GM18907 (cell line): ENCODE data around the gene EVA1C.
"Not testable (repeated sequence)": the region's sequence is repeated elsewhere in the genome, so short reads cannot be mapped to it uniquely, and the experiment has no call there.

Experiments
- ATAC-seq: cut with Tn5 transposase; IDR thresholded peaks from one replicate; pipeline ENCODE4 v1.9.1; 2021; ENCODE audit warnings: mild to moderate bottlenecking, moderate library complexity; ENCODE audit not compliant: unreplicated experiment

The EVA1C gene

DNA sequence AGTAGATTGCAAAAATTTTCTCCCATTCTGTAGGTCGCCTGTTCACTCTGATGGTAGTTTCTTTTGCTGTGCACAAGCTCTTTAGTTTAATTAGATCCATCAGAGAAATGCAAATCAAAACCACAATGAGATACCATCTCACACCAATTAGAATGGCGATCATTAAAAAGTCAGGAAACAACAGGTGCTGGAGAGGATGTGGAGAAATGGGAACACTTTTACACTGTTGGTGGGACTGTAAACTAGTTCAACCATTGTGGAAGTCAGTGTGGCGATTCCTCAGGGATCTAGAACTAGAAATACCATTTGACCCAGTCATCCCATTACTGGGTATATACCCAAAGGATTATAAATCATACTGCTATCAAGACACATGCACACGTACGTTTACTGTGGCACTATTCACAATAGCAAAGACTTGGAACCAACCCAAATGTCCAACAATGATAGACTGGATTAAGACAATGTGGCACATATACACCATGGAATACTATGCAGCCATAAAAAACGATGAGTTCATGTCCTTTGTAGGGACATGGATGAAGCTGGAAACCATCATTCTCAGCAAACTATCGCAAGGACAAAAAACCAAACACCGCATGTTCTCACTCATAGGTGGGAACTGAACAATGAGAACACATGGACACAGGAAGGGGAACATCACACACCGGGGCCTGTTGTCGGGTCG lies 21.8 kb upstream of the EVA1C start:
- ATAC-seq, result not testable (repeated sequence)

GRCh38 chr21:32391755-32392154 lies 20.8 kb upstream of the EVA1C start:
- ATAC-seq, result no peak

- ATAC-seq, result no peak
Measured at GRCh38 chr21:32392299-32392879, 20.1 kb upstream of the EVA1C start.

- ATAC-seq, result peak; percentile 92
Measured at GRCh38 chr21:32392880-32393676, 19.4 kb upstream of the EVA1C start, which contains the start of gene URB1. TSS of gene URB1 (minus strand) at chr21:32393012. CDS start at chr21:32392910, 102 bp downstream.

DNA sequence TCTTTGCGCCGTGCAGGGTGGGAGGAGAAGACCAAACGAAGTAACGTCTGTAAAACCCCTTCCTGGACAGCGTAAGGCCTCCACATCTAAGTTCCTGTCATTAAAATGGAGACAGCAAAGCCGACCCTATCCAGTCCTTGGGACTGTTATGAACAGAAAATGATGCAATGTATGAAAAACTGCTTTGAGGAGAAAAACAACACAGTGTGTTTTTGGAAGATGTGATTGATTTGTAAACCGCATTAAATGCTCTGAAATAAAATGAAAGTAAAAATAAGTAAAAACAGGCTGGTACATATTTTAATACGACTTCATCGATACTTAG lies 18.9 kb upstream of the EVA1C start:
- ATAC-seq, result no peak

DNA sequence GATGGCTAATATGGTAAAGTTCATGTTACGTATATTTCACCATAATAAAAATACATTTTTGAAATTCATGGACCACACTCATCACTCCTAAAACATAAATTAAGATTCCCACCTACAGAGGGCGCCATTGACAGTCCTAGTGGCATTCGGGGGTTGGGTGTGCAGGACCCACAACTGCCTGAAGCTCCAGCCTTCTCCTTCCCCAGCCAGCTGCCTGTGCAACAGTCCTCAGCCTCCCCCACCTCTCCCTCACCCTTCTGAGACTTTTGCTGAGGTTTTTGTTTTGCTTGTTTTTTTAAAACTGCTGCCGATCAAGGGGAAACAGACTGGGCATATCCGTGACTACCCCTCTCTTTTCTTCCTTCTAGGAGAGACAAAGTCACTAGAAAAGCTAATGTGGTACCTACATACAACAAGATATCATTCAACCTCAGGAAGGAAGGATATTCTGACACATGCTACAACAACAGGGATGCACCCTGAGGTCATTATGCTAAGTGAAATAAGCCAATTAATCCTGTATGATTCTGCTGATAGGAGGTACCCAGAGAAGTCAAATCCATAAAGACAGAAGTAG lies 9.2 kb upstream of the EVA1C start:
- ATAC-seq, result no peak

- ATAC-seq, result no peak
Measured at GRCh38 chr21:32406405-32406804, 6.1 kb upstream of the EVA1C start.

GRCh38 chr21:32410291-32410690 lies 2.2 kb upstream of the EVA1C start:
- ATAC-seq, result no peak

DNA sequence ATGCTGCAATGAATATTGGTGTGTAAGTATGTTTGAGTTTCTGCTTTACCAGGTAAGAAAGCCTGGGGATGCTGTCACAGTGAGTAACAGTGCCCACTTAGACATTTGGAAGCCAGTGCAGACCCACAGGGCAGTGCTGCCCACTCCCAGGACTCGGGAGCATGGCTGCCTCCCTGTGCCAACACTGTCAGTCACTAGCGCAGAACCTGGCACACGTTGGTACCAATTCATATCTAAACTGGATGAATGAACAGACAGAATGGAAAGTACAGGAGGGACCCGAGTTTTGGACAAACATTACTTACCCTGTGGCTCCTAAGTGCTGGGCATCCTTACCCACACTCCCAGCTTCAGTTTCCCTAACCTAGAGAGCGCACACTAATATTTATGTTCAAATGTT lies 1.6 kb upstream of the EVA1C start:
- no peak for ATAC-seq

- no peak for ATAC-seq
Measured at GRCh38 chr21:32411350-32412161, 950 bp upstream of the EVA1C start.

DNA sequence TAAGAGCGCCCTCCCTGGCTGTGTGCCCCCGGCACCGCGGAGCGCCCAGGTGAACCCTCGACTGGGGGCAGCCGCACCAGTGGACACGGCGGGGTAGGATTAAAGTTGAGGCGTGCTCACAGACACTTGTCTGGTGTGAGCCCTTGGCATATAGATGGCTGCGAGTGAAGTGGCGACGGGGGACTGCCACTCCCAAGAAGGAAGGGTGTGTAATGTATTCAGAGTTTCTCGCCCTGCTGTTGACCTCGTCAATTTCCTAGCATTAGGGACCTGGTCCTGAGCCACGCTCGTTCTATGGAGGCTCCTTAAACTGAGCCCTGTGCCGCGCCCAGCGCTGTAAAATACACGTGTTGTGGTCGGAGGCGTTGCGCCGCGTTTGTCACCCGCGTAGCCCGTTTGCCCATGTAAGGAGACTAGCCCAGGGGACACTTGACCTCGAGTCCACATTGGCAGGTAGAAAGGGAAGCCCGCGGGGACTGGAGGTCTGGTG lies 554 bp downstream of the EVA1C start:
- ATAC-seq, result no peak

DNA sequence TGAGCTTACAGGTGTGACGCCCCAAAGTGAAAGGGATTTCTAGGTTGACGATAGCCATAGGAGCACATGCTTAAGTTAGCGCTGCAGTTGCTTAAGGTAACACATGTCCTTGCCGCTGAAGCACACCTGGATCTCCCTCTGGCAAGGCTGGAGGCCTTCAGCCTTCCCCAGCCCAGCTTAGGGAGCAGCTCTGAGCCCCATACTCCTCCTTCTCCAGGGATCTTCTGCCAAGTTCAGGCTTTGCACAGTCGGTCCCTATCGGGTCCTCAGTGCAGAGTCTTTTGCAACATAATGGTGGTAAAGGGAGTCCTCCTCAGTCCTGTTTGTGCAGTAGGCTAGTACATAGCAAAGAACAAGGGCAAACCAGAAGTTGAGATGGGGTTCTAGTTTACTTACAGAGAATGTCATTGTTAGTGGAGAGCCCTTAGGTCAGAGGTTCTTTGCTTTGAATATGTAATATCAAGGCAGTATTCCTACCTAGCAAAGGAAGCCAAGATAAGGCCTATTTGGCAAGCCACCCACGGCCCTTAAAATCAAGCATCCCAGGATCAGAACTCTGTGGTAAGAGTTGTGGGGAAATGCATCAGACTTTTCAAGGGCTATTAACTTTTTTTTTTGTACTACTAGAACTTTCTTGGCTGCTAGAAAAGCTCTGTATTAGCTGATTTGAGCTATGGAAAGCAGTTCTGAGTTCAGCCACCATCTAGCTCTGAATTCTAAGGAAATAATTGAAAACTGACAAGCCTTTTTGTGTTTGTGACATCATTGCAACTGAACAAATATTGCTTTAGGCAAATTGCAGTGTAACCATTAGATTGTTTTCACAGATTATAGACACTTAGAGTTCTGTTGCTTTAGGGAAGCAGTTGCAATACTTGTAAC lies 1.4 kb downstream of the EVA1C start:
- no peak for ATAC-seq

DNA sequence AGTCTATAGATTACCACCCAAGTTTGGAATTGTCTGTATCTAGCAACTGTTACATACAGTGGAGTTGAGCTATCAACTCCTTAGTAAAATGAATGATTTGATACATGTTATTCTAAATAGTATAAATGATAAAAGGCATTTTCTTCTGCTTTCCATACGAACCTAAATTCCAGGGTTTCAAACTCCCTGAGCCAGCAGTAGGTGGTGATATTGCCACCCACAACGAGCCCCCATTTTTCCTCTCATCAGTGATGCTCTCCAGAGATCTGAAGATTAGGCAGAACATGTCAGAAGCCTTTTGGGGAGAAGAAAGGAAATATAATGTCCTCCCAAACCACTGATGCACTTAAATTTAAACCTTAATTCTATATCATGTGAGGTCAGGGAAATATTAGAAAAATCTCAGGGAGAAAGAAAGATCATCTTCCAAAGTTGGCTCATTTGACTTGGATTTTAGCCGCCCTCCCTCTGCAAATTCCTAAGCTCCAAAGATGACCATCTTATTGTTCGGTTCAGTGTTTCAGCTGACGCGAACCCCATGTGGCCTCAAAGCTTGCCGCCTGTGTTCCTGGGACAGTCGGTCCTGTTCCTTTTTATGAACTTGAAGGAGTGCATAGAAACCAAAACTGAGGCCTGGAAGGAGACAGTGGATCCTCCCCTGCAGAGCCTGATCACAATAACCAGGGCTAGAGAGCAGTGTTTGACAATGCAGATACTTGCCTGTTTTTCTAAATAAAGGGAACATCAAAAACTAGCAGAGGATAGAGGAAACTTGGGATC lies 2.3 kb downstream of the EVA1C start:
- ATAC-seq, result no peak

GRCh38 chr21:32415451-32416398 lies 3.2 kb downstream of the EVA1C start:
- ATAC-seq, result no peak

DNA sequence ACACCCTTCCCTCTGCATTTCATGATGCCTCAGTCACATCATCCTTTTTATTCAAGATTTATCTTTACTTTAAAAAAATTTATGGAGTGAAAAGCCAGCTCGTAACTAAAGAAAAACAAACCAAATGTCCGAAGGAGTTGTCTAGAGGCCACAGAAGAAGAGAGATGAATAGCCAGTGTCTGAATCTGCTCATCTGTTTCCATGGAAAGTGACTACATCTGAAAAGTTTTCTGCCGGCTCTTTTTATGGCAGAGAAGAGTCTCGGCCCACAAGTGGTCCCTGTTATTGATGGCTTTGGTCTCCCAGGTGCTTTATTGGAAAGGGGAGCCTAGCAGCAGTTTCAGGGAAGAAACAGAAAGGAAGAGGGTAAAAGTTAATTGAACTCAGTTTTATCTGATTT lies 5.6 kb downstream of the EVA1C start:
- ATAC-seq, result no peak

DNA sequence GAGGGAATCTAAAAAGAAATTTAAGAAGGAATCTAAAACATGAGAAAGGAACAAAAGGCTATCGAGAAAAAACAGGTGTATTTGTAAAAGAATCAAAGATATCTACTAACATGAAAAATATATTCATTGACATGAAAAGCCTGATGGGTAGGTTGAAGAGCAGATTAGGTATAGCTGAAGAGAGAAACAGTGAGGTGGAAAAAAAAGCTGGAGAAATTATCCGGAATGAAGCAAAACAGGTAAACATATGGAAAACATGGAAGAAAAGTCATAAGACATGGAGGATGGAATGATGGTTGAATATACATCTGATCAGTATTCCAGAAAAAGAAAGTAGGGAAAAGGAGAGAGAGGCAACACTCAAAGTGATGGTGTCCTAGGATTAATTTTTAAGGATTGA lies 9.6 kb downstream of the EVA1C start:
- no peak for ATAC-seq

DNA sequence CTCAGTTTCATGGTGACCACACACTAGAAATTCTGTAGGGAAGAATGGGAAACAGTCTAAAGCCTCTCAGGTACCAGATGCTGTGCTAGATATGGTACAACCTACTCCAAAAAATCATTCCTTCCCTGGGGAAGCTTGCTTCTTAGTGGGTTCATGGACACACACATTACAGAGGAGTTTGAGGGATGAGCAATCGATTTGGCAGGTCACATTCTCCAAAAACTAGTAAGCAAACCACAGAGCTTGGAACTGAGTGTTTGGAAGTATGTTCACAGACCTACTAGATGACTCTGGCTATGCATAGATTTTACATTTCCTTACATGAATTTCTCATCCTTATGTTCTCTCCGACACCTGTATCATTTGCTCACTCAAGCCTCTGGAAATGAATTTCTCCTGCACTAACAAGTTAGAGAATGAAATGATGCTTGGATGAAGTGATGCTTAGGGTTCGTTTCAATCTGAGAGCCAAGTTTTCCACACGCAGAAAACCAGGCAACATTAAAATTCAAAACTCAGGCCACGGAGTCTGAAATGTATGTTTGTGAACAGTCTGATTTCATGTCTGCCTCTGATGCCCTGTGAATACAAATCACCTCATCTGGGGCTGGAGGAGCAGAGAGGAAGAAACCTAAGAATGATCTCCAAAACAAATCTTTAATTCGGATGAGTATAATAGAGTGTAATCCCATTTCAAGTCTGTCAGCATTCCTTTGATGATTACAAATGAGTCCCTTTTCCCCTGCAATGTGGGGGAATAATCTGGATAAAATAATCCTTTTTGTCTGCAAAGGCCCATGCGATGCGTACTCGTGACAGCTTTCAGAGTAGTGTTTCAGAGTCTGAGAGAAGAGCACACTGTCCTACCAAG lies 11.0 kb downstream of the EVA1C start:
- ATAC-seq, result no peak
